Hematopoietic multipotent progenitor cell (in vitro differentiated cells): ENCODE results near the gene SLC7A14. TPM values are rescaled to one million over a fixed set of nuclear protein-coding genes. Genes with fewer than 3 reads are reported as not detected.

ENCODE experiments used
- DNase-seq, 3 donors: peaks; one replicate each; pipeline ENCODE4 v3.0.0-alpha.2; 2011 to 2015; ENCODE audit warnings: low read depth in 2 of 3, low spot score in 2 of 3
- total RNA-seq: library from RNA; depleted of rRNA; stranded (reverse); fragments of >200 nt; gene quantifications from one replicate; pipeline ENCODE4 v1.2.3, GENCODE V29; 2012

SLC7A14 gene
- total RNA-seq, 1 donor = not detected

- DNase-seq = no peak
Measured at GRCh38 chr3:170539897-170540296, 46.0 kb downstream of the SLC7A14 start.

- no peak for DNase-seq
Measured at GRCh38 chr3:170536712-170537111, 49.2 kb downstream of the SLC7A14 start.

- no peak for DNase-seq
Measured at GRCh38 chr3:170534227-170534626, 51.6 kb downstream of the SLC7A14 start.

- no peak for DNase-seq
Measured at GRCh38 chr3:170532573-170532972, 53.3 kb downstream of the SLC7A14 start.

- DNase-seq = no peak
Measured at GRCh38 chr3:170531657-170532335, 54.1 kb downstream of the SLC7A14 start.

- DNase-seq = no peak
Measured at GRCh38 chr3:170531054-170531453, 54.8 kb downstream of the SLC7A14 start.

GRCh38 chr3:170529912-170530311 is 56.0 kb downstream of the SLC7A14 start:
- no peak for DNase-seq

GRCh38 chr3:170529346-170529745 is 56.5 kb downstream of the SLC7A14 start:
- no peak for DNase-seq

- DNase-seq = no peak
Measured at GRCh38 chr3:170528726-170529125, 57.1 kb downstream of the SLC7A14 start.

- DNase-seq = no peak
Measured at GRCh38 chr3:170524073-170524472, 61.8 kb downstream of the SLC7A14 start.

- no peak for DNase-seq
Measured at GRCh38 chr3:170523248-170523647, 62.6 kb downstream of the SLC7A14 start.

GRCh38 chr3:170522201-170522600 is 63.7 kb downstream of the SLC7A14 start:
- DNase-seq = no peak

GRCh38 chr3:170520996-170521395 is 64.9 kb downstream of the SLC7A14 start:
- DNase-seq = peak in 2 of 3 donors; percentile 35 to 52

GRCh38 chr3:170517242-170517945 is 68.5 kb downstream of the SLC7A14 start:
- DNase-seq = no peak

- no peak for DNase-seq
Measured at GRCh38 chr3:170513642-170514041, 72.2 kb downstream of the SLC7A14 start.

- no peak for DNase-seq
Measured at GRCh38 chr3:170511371-170511770, 74.5 kb downstream of the SLC7A14 start.

GRCh38 chr3:170508839-170509238 is 77.0 kb downstream of the SLC7A14 start:
- no peak for DNase-seq

GRCh38 chr3:170508291-170508690 is 77.6 kb downstream of the SLC7A14 start:
- no peak for DNase-seq

GRCh38 chr3:170507063-170507462 is 78.8 kb downstream of the SLC7A14 start:
- DNase-seq = no peak

- DNase-seq = no peak
Measured at GRCh38 chr3:170506556-170506955, 79.3 kb downstream of the SLC7A14 start.

- no peak for DNase-seq
Measured at GRCh38 chr3:170502297-170502696, 83.6 kb downstream of the SLC7A14 start.

- DNase-seq = no peak
Measured at GRCh38 chr3:170500995-170501394, 84.9 kb downstream of the SLC7A14 start.
